Adrenal gland (tissue), 5 donors: Measurements from ENCODE around the gene SPAAR.

ENCODE experiments used
- POLR2A ChIP-seq, 2 donors: fragments of 450-650 bp; IDR thresholded peaks; one replicate each; pipeline ENCODE4 v1.6.1; 2017; ENCODE audit warnings: antibody characterized with exemption in 2 of 2, mild to moderate bottlenecking in 2 of 2, moderate library complexity in 1 of 2
- TF ChIP-seq, protein P1 (sequence below), 6 experiments: fragments of 450-650 bp in 4 of 6; fragments of 200-600 bp in 2 of 6; sonication (generic) in 1 of 6; IDR thresholded peaks; 1 replicate in 5 of 6; 2 replicates in 1 of 6; pipeline versions ENCODE4 v1.5.1 to v1.8.0; 2016 to 2021; ENCODE audit warnings: antibody characterized with exemption in 6 of 6, mild to moderate bottlenecking in 2 of 6, moderate library complexity in 1 of 6
- donor health status: DM: no; HTN: no; CAD: no.

DNA sequence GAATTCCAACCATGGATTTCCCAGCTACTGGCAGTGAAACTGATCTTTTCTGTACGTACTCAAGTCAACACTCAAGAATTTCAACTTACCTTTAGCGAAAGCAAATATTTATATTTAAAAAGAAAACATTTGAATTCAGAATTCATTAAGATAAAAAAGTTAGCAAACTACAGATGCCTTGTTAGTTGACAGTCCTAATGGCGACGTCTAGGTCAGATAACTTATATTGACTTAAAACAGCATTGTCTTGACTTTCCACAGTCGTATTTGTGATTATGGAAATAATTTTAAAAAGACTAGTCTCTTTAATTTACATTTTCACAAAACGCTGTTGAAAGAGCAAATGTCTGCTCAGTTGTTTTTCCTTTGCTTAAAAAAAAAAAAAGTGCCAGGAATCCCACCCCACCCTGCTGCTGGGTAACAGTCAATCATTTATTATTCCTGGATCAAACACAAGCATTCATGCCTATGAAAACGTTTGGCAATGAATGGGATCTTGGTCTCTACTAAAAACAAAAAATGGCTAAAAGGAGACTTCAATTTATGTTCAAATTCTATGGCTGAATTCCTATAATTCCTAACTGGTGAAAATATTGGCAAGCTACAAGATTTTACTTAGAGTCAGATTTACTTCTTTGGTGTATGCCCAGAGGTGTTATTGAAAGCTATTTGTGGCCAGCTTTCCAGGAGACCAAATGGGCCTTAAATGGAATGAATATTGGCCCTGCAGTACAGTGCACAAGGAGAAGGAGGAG lies 26.6 kb downstream of the SPAAR start:
- no peak for TF ChIP-seq POLR2A (IDR thresholded peaks at IDR 0.05)
- TF ChIP-seq, protein P1, sequence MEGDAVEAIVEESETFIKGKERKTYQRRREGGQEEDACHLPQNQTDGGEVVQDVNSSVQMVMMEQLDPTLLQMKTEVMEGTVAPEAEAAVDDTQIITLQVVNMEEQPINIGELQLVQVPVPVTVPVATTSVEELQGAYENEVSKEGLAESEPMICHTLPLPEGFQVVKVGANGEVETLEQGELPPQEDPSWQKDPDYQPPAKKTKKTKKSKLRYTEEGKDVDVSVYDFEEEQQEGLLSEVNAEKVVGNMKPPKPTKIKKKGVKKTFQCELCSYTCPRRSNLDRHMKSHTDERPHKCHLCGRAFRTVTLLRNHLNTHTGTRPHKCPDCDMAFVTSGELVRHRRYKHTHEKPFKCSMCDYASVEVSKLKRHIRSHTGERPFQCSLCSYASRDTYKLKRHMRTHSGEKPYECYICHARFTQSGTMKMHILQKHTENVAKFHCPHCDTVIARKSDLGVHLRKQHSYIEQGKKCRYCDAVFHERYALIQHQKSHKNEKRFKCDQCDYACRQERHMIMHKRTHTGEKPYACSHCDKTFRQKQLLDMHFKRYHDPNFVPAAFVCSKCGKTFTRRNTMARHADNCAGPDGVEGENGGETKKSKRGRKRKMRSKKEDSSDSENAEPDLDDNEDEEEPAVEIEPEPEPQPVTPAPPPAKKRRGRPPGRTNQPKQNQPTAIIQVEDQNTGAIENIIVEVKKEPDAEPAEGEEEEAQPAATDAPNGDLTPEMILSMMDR (IDR thresholded peaks at IDR 0.05) = no peak
